Measurements from ENCODE around the gene AFAP1. TPM values are rescaled to one million over a fixed set of nuclear protein-coding genes. Genes with fewer than 3 reads are reported as not detected.

The AFAP1 gene
- total RNA-seq, 1 experiment from 2014 or later = 94.7 TPM

DNA sequence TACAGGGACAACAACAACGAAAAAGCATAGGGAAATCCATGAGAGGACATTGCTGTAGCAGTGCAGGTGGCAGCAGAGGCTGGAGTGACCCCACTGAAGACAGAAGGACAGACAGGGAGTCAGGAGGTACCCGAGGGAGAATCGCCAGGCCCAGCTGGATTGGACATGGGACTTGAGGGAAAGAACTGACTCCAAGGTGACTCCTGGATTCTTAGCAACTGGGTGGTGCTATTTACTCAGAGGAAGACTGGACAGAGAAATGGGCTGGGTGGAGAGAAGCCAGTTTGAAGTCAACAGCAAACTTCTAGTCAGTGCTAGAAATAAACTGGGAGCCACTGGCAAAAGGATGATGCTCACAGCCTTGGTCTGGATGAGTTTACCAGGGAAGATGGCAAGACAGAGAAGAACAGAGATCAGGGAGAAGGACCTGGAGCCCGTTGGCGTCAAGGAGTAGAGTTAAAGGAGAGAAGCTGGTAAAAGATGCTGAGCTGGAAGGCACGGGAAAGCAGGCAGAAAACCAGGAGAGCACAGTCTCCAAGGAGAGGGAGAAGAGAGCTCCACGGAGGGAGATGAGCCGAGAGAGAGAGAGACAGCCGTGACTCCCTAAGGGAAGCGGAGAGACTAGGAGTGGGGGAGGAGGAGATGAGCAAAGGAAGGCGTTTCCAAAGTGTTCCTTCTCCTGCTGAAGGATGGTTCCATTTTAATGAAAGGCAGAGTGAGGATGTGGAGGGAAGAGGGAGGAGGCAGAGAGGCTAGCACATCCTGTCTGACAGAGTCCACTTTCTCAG is 119.4 kb downstream of the AFAP1 start:
- Histone ChIP-seq H3K9me3 (ENCODE audit: control insufficient read depth, insufficient read depth, low read depth, low read length) (no peaks in the 10 kb centered on the region), H3K4me1 (ENCODE audit: control insufficient read depth, insufficient read depth, low read length) (peaks cover 11% of the 10 kb centered on the region), H3K4me3 (ENCODE audit: low read depth in 2 of 2, low read length in 2 of 2) (no peak overlapping the region), H3K27me3 (ENCODE audit: control insufficient read depth, insufficient read depth, low read length) (no peaks in the 10 kb centered on the region), H3K27ac (ENCODE audit: low read length) (peak overlapping the region; percentile 34; the same call in 1 of the 2 replicates), H3K36me3 (ENCODE audit: control insufficient read depth, insufficient read depth, low read length) (peaks cover 39% of the 10 kb centered on the region)
- no peak for ATAC-seq
- in situ Hi-C loops (cut with HindIII; ENCODE audit: low pct_unique_long_range_greater_than_20kb, low sequenced_read_pairs) = no loop called here
- no TSS peak for BruUV-seq (replicated peaks)
- DNase-seq (ENCODE audit: low read depth, low spot score) = no peak
- ChIA-PET CTCF (no interaction called here), POLR2A (no interaction called here)
- TF ChIP-seq, protein P1, sequence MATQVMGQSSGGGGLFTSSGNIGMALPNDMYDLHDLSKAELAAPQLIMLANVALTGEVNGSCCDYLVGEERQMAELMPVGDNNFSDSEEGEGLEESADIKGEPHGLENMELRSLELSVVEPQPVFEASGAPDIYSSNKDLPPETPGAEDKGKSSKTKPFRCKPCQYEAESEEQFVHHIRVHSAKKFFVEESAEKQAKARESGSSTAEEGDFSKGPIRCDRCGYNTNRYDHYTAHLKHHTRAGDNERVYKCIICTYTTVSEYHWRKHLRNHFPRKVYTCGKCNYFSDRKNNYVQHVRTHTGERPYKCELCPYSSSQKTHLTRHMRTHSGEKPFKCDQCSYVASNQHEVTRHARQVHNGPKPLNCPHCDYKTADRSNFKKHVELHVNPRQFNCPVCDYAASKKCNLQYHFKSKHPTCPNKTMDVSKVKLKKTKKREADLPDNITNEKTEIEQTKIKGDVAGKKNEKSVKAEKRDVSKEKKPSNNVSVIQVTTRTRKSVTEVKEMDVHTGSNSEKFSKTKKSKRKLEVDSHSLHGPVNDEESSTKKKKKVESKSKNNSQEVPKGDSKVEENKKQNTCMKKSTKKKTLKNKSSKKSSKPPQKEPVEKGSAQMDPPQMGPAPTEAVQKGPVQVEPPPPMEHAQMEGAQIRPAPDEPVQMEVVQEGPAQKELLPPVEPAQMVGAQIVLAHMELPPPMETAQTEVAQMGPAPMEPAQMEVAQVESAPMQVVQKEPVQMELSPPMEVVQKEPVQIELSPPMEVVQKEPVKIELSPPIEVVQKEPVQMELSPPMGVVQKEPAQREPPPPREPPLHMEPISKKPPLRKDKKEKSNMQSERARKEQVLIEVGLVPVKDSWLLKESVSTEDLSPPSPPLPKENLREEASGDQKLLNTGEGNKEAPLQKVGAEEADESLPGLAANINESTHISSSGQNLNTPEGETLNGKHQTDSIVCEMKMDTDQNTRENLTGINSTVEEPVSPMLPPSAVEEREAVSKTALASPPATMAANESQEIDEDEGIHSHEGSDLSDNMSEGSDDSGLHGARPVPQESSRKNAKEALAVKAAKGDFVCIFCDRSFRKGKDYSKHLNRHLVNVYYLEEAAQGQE (IDR thresholded peaks at IDR 0.05; ENCODE audit: insufficient read depth in 1 of 2, low read depth in 2 of 2, low read length in 1 of 2) = no peak
- TF ChIP-seq TCF7L2 (IDR thresholded peaks at IDR 0.05; ENCODE audit: low read depth, low read length) = no peak
- TF ChIP-seq SIN3A (IDR thresholded peaks at IDR 0.05; ENCODE audit: borderline replicate concordance, insufficient read depth, low read depth, low read length) = no peak
- intact Hi-C loops (cut with micrococcal nuclease; ENCODE audit: unreplicated experiment) = no loop called here

DNA sequence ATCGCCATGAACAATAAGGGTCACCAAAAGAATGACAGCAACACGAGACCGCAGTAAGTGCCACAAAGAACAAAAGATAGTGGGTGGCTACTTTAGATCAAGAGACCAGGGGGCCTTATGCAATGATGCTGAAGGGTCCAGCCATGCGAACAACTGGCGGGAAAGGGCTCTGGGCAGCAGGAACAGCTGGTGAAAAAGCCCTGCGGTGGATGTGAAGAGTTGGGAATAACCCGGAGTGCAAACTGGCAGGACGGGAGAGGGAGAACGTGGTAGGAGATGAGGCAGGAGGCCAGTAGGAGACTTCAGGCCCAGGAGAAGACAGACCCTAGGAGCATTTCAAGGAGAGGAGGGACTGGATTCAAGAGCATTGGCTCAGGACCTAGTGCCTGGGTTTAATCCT is 120.2 kb downstream of the AFAP1 start:
- no peak overlapping the region for H3K27ac ChIP-seq (ENCODE audit: low read length)
- in situ Hi-C loops (cut with HindIII; ENCODE audit: low pct_unique_long_range_greater_than_20kb, low sequenced_read_pairs) = no loop called here
- CTCF ChIA-PET = no interaction called here

More for the DNA sequence above, 120.2 kb downstream of the AFAP1 start:
- POLR2A ChIA-PET = no interaction called here
- H3K4me3 ChIP-seq (ENCODE audit: low read depth in 2 of 2, low read length in 2 of 2) = no peak overlapping the region
- peaks cover 12% of the 10 kb centered on the region for H3K4me1 ChIP-seq (ENCODE audit: control insufficient read depth, insufficient read depth, low read length)
- no TSS peak for BruUV-seq (replicated peaks)
- TF ChIP-seq TCF7L2 (IDR thresholded peaks at IDR 0.05; ENCODE audit: low read depth, low read length) (no peak), POLR2AphosphoS5 (IDR thresholded peaks at IDR 0.05; ENCODE audit: low read depth, low read length) (no peak), SIN3A (IDR thresholded peaks at IDR 0.05; ENCODE audit: borderline replicate concordance, insufficient read depth, low read depth, low read length) (no peak)
- TF ChIP-seq, protein P2, sequence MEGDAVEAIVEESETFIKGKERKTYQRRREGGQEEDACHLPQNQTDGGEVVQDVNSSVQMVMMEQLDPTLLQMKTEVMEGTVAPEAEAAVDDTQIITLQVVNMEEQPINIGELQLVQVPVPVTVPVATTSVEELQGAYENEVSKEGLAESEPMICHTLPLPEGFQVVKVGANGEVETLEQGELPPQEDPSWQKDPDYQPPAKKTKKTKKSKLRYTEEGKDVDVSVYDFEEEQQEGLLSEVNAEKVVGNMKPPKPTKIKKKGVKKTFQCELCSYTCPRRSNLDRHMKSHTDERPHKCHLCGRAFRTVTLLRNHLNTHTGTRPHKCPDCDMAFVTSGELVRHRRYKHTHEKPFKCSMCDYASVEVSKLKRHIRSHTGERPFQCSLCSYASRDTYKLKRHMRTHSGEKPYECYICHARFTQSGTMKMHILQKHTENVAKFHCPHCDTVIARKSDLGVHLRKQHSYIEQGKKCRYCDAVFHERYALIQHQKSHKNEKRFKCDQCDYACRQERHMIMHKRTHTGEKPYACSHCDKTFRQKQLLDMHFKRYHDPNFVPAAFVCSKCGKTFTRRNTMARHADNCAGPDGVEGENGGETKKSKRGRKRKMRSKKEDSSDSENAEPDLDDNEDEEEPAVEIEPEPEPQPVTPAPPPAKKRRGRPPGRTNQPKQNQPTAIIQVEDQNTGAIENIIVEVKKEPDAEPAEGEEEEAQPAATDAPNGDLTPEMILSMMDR (IDR thresholded peaks at IDR 0.05) = no peak
- TF ChIP-seq, protein P1 (IDR thresholded peaks at IDR 0.05; ENCODE audit: insufficient read depth in 1 of 2, low read depth in 2 of 2, low read length in 1 of 2) = no peak
- intact Hi-C loops (cut with micrococcal nuclease; ENCODE audit: unreplicated experiment) = no loop called here
- H3K27me3 ChIP-seq (ENCODE audit: control insufficient read depth, insufficient read depth, low read length) = no peaks in the 10 kb centered on the region
- ATAC-seq (no peak), DNase-seq (ENCODE audit: low read depth, low spot score) (no peak)
- peaks cover 34% of the 10 kb centered on the region for H3K36me3 ChIP-seq (ENCODE audit: control insufficient read depth, insufficient read depth, low read length)
- no peaks in the 10 kb centered on the region for H3K9me3 ChIP-seq (ENCODE audit: control insufficient read depth, insufficient read depth, low read depth, low read length)
